NAMALWA (cell line): Measurements from ENCODE around the gene RAB5A.
"Not testable (repeated sequence)": the region's sequence is repeated elsewhere in the genome, so short reads cannot be mapped to it uniquely, and the experiment has no call there.

ENCODE experiments used
- DNase-seq: peaks from one replicate; pipeline ENCODE4 v3.0.0-alpha.2; 2015; ENCODE audit warnings: low spot score

RAB5A gene

GRCh38 chr3:19948226-19948591 is 1.3 kb downstream of the RAB5A start:
- no peak for DNase-seq

GRCh38 chr3:19950316-19950715 is 3.4 kb downstream of the RAB5A start:
- DNase-seq, result no peak

- DNase-seq, result no peak
These were observed 7.8 kb downstream of the RAB5A start for GRCh38 chr3:19954676-19955075.

DNA sequence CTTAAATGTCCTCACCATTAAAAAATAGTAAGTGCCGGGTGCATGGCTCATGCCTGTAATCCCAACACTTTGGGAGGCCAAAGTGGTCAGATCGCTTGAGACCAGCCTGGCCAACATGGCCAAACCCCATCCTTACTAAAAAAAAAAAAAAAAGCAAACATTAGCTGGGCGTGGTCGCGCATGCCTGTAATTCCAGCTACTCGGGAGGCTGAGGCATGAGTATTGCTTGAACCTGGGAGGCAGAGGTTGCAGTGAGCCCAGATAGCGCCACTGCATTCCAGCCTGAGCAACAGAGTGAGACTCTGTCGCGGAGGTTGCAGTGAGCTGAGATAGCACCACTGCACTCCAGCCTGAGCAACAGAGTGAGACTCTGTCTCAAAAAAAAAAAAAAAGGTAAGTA is 10.5 kb downstream of the RAB5A start:
- not testable (repeated sequence) for DNase-seq

- DNase-seq, result no peak
These were observed 12.6 kb downstream of the RAB5A start for GRCh38 chr3:19959505-19959904.

- DNase-seq, result no peak
These were observed 13.8 kb downstream of the RAB5A start for GRCh38 chr3:19960696-19961095.

GRCh38 chr3:19961960-19962359 is 15.1 kb downstream of the RAB5A start:
- DNase-seq, result no peak

GRCh38 chr3:19967208-19967607 is 20.3 kb downstream of the RAB5A start:
- no peak for DNase-seq

- no peak for DNase-seq
These were observed 20.9 kb downstream of the RAB5A start for GRCh38 chr3:19967812-19968211.

DNA sequence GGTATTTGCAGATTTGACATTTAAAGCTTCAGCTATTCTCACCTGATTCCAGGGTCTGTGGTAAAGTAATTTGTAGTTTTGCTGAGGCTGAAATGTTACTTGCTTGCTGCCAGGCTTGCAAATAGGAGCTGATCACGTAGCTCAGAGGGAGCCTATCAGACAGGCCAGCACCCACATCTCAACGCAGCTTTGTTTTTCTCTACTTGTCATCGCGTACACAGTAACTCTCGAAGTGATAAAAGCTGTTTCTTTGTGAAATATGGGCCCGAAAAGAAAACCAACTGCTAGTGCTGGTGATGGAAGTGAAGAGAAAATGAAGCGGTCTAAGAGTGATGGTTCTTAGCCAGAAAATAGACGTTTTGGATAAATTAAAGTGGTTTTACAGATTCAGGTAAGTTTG is 23.4 kb downstream of the RAB5A start:
- no peak for DNase-seq

DNA sequence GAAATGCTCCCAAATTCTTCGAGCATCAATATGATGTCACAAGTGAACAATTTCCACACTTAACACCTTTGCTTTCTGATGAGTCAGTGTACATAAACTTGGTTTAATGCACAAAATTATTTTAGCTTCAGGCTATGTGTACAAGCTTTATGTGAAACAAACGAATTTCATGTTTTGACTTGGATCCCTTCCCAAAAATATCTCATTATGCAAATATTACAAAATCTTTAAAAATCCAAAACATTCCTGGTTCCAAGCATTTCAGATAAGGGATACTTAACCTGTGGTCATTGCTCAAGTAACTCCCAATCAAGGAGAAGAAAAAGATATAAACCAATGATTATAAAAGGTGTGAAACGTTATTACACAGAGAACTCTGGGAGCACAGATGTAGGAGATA is 25.2 kb downstream of the RAB5A start:
- no peak for DNase-seq

- not testable (repeated sequence) for DNase-seq
These were observed 42.0 kb downstream of the RAB5A start for GRCh38 chr3:19988904-19989303.

DNA sequence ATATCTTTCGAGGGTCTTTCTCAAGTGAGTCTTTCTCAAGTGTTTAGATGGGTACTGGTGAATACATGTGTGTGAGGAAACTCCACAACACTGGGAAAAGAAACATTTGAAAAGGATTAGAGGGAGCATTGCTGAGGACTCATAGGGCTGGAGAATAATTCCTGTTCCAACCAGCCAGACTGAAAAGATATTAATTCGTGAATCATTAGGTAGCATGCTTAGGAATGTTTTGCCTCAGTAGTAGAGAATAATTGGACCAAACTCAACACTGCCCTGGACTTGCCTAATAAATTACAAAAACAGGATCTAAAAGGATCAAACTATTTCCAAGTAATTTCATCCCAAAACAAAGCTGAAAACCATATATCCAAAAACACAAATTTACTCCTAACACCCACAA is 47.9 kb downstream of the RAB5A start:
- DNase-seq, result no peak

- no peak for DNase-seq
These were observed 50.6 kb downstream of the RAB5A start for GRCh38 chr3:19997502-19997901.

DNA sequence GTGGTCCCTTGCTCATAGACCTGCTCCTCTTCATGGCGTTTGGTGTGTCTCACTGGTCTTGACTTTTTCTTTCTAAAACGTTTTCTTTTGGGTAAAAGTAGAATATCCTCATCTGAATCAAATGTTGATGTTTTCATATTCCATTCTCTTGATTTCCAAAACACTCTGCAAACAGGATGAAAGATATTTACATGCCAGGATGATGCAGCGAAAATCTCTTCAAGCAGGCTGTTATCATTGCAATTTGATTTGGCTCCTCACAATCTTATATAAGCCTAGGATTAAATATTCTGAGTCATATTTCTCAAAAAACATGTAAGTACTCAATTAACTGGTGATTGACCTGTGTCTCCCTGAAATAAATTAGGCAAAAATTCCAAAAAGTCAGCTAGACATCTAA is 55.0 kb downstream of the RAB5A start:
- no peak for DNase-seq

GRCh38 chr3:20007960-20008359 is 61.1 kb downstream of the RAB5A start:
- no peak for DNase-seq

DNA sequence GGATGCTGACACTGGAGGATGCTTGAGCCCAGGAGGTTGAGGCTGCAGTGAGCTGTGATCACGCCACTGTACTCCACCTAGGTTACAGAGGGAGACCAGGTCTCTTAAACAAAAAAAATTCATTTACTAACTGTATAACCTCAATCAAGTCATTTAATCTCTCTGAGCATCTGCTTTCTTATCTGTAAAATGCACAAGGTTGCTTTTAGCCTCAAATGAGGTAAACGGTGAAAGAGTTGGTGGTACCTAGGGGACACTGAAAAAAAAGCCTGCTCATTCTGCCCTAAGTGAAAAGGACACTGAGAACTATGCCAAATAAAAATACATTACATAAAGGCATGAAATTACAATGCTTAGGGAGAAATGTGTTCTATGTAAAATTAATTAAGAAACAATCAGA is 61.7 kb downstream of the RAB5A start:
- no peak for DNase-seq

DNA sequence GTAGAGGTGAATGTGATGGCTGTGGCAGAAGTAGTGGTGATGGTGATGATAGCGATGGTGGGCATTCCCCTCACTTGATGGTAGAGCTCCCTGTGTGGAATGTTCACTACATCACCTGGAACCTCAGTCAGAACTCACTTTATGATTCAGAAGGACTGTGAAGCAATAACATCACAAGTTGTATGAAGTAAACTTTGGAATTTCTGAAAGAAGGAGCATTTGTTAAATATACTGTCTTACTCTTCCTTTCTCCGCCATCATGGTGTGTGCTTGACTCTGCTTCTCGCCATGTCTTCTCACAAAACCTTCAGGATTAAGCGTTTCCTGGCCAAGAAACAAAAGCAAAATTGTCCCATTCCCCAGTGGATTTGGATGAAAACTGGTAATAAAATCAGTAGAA is 65.3 kb downstream of the RAB5A start, which contains the start of gene PP2D1:
Gene PP2D1 (minus strand): TSS at position 101 of the 400 bp plus-strand sequence. CDS start 192 bp downstream, outside the sequence.
- no peak for DNase-seq

- DNase-seq, result no peak
These were observed 66.5 kb downstream of the RAB5A start for GRCh38 chr3:20013396-20013795.

DNA sequence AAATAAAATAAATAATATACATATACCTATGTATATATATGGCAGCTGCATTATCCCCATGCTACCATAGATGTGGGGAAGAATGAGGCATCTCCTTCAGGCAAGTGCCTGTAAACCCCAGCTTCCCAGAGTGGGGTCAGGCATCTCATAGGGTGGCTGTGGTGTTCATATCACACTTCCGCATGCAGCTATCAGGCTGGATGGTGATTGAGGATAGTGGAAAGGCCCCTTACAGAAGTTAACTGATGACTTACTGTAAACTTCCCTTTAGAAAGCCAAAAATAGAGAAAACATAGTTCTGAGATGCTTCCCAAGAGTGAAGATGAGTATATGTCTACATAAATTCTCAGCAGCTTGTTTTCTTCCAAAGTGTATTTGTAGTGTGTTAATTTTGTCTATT is 68.6 kb downstream of the RAB5A start:
- no peak for DNase-seq

GRCh38 chr3:20016076-20016475 is 69.2 kb downstream of the RAB5A start:
- not testable (repeated sequence) for DNase-seq

- no peak for DNase-seq
These were observed 76.2 kb downstream of the RAB5A start for GRCh38 chr3:20022954-20023622.

DNA sequence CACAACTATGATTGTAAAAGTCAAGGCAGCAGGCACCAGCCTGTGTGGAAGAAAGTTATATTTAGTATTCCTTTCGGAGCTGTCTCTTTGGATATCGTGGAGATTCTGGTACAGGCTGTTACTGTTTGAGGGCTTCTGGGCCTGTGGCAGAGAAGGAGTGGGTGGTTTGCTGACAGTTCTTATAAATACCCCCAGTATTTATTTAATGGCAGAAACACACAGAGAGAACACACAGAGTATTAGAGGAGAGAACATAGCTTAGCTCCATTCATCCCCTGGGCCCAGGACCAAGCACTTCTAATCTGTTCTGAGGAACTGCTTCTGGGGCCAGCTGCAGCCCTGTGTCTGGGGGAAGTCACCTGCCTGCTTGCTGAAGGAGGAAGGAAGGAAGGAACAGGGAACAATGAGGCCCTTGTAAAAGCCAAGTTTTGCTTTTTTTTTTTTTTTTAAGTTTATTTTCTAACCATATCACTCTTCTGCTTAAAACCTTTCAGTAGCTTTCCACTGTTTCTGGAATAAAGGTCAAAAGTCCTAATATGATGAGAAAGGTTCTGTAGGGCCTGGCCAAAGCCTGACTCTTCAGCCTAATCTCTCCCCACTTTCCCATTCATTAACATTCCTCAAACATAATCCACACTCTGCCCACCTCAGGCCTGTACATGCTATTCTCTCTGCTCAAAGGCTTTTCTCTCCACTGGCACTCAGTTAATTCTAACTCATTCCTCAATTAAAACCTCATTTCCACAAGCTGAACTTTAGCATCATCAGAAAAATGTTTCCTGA is 76.9 kb downstream of the RAB5A start:
- no peak for DNase-seq

GRCh38 chr3:20027136-20027535 is 80.2 kb downstream of the RAB5A start:
- DNase-seq, result no peak
